ENCODE data around the gene CNN1. TPM values are rescaled to one million over a fixed set of nuclear protein-coding genes. Genes with fewer than 3 reads are reported as not detected.

Gene CNN1
- total and polyA plus RNA-seq, 8 donors = 4.5 to 37.0 (median 8.1) TPM

DNA sequence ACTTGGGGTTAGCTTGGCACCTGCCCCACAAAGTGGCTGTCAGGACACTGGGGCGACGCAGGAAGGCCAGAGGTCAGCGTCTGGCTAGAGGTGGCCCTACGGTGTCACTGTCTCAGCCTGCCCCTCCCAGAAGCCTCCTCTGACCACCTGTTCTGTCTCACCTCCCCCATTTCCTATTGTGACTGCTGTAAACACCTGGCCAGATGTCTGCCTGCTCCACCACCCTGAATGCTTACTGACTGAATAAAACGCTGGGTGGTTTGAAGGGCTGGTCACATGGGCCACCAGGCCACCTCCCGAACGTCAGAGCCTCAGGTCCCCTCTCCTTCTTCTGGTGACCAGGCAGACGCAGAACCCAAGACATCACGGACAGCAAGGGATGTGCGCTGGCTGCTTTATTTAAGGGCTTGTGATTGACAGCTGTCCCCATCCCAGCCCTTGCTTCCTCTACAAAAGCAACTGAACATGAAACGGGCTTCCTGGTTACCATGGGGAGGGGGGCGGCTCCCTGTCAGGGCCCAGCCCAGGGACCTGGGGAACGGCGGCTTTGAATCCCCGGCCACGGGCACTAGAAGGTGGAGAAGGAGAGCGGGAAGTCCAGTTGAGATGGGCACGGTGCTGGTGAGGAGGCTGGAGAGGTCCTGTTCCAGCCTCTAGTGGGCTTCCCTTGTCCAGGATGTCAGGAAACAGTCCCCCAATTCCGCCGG lies 14.2 kb downstream of the CNN1 start:
- intact Hi-C loops (cut with DNase I) = no loop called here
- DNase-seq = no peak
- no peak overlapping the region for H3K27ac ChIP-seq

DNA sequence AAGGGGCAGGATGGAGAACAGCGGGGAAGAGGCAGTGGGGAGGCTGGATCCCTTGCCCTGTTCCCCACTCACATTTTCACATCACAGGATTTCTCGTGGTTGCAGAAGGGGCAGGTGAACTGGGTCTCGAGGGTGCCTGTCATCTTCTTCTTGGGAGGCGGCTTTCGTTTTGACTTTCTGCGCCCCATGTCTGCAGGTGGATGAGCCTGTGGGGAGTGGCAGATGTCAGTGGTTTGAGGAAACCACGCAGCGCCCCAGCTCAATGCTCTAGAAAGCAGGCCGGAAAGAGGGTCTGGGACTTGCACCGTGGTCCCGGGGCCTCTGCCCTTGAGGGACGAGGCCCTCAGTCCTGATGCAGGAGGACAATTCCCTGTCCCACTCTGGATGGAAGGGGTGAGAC lies 15.5 kb downstream of the CNN1 start:
- Histone ChIP-seq H3K27me3 (no peaks in the 10 kb centered on the region), H3K4me3 (no peak overlapping the region), H3K27ac (no peak overlapping the region), H3K4me1 (peaks cover 6 to 29% of the 10 kb centered on the region in 2 donors), H3K36me3 (peaks cover 0 to 51% of the 10 kb centered on the region in 2 donors), H3K9me3 (no peaks in the 10 kb centered on the region)
- no peak for ATAC-seq
- TF ChIP-seq, protein P1, sequence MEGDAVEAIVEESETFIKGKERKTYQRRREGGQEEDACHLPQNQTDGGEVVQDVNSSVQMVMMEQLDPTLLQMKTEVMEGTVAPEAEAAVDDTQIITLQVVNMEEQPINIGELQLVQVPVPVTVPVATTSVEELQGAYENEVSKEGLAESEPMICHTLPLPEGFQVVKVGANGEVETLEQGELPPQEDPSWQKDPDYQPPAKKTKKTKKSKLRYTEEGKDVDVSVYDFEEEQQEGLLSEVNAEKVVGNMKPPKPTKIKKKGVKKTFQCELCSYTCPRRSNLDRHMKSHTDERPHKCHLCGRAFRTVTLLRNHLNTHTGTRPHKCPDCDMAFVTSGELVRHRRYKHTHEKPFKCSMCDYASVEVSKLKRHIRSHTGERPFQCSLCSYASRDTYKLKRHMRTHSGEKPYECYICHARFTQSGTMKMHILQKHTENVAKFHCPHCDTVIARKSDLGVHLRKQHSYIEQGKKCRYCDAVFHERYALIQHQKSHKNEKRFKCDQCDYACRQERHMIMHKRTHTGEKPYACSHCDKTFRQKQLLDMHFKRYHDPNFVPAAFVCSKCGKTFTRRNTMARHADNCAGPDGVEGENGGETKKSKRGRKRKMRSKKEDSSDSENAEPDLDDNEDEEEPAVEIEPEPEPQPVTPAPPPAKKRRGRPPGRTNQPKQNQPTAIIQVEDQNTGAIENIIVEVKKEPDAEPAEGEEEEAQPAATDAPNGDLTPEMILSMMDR (IDR thresholded peaks at IDR 0.05) = no peak
- intact Hi-C loops (cut with DNase I) = no loop called here
- DNase-seq = no peak

More for the DNA sequence above, 14.2 kb downstream of the CNN1 start:
- Histone ChIP-seq H3K4me3 (no peak overlapping the region), H3K36me3 (peaks cover 0 to 51% of the 10 kb centered on the region in 2 donors), H3K9me3 (no peaks in the 10 kb centered on the region), H3K4me1 (peaks cover 1 to 20% of the 10 kb centered on the region in 2 donors), H3K27me3 (no peaks in the 10 kb centered on the region)
- TF ChIP-seq, protein P1 (IDR thresholded peaks at IDR 0.05) = no peak
- ATAC-seq = no peak

DNA sequence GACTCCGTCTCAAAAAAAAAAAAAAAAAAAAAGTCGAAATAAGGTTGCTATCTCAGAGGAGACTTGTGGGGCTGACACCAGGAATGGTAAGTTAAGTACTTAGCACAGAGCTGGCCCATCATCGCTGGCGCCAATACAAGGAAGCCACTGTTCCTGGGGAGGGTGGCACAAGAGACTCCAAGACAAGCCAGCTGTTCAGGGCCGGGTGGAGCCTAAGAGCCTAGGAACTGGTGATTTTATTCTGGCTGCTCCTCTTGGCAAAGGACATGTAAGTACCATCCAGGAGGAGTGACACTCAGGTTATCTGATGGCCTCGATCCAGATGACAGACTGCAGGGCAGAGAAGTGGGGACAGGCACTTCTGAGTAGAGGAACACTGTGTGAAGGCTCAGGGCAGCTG lies 16.6 kb downstream of the CNN1 start:
- no peak for DNase-seq
- Histone ChIP-seq H3K9me3 (no peaks in the 10 kb centered on the region), H3K36me3 (peaks cover 0 to 51% of the 10 kb centered on the region in 2 donors), H3K27me3 (no peaks in the 10 kb centered on the region), H3K4me3 (no peak overlapping the region), H3K27ac (no peak overlapping the region), H3K4me1 (peaks cover 10 to 39% of the 10 kb centered on the region in 2 donors)
- intact Hi-C loops (cut with DNase I) = no loop called here
- TF ChIP-seq, protein P1 (IDR thresholded peaks at IDR 0.05) = no peak
- no peak for ATAC-seq

DNA sequence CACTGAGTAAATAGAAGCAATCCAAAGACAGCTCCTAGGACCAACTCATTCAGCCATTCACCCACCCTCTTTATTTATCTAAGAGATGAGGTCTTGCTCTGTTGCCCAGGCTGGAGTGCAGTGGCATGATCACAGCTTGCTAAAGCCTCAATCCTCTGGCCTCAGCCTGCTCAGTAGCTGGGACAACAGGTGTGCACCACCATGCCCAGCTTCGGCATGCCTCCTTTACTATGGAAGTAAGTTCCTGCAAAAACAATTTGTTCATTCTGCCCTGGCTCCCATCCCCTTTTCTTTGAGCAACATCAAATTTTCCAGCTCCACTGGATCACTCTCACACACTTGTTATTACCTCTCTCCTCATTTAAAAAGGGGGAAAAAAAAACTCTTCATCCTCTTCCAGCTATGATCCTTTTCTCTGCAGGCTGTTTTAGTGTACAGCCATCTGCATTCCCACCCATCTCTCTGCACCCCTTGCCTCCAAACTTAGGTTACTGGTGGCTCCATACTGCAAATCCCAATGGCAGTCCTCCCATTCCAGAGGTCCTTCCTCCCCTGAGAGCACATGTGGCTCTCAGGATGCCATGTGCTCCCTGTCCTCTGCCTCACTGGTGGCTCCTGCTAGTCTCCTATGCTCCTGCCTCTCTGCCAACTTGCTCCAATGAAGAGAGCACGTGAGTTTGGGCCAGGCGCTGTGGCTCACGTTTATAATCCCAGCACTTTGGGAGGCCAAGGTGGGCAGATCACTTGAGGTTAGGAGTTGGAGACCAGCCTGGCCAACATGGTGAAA lies 18.2 kb downstream of the CNN1 start:
- intact Hi-C loops (cut with DNase I) = no loop called here
- Histone ChIP-seq H3K27ac (no peak overlapping the region), H3K36me3 (peaks cover 0 to 46% of the 10 kb centered on the region in 2 donors), H3K9me3 (no peaks in the 10 kb centered on the region), H3K27me3 (no peaks in the 10 kb centered on the region), H3K4me3 (no peak overlapping the region), H3K4me1 (peaks cover 14 to 48% of the 10 kb centered on the region in 2 donors)
- TF ChIP-seq, protein P1 (IDR thresholded peaks at IDR 0.05) = no peak
- ATAC-seq = no peak
- no peak for DNase-seq

Data from left lung (tissue), 10 donors.